SKM-1 (cell line): ENCODE data around the gene OR5AR1.
"Not testable (repeated sequence)": the region's sequence is repeated elsewhere in the genome, so short reads cannot be mapped to it uniquely, and the experiment has no call there.

Experiments used
- DNase-seq: peaks from one replicate; lab custom pipeline; 2025; ENCODE audit not compliant: unreplicated experiment; lab: John Stamatoyannopoulos, UW

The OR5AR1 gene

GRCh38 chr11:56663386-56663785 is at the start of gene OR5AR1:
TSS of gene OR5AR1 (plus strand) at chr11:56663686. CDS start at chr11:56663686, 0 bp downstream.
- no peak for DNase-seq

DNA sequence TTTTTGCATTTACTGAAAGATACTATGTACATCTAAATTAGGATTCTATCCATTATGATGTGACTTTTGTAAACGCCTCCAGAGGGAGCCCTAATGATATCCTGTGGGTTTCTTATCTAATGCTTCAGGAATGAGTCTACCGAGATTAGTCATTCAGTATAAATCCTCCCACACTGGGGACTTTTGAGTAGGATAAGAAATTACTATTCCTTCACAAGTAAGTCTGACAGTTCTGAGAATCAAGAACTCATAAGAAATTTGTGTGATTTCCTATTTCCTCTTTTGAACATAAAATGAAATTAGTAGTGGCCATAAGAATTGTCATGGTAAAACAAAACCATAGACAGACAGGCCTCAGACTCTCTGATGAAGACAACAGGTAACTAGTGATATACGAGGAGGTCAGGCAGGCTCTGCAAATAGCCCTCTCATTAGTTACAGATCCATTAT is 38.8 kb upstream of the OR5AR1 start:
- peak; percentile 12 for DNase-seq

DNA sequence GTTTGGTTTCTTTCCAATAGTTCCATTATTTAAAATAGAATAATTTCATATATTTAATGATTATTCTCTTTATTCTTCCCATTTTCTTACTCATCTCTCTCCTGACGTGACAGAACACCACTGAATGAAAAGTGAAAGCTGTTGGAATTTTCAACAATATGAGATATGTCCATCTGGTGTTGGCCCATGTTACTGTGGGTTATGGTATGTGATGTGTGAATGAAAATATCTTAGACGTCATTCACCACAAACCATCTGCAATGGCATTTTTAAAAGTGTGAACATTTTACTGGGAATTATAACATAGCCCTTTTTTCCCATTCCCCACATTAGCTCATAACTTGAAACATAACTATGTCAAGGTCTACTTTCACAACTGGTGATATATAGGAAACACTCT is 37.5 kb upstream of the OR5AR1 start:
- DNase-seq = no peak

DNA sequence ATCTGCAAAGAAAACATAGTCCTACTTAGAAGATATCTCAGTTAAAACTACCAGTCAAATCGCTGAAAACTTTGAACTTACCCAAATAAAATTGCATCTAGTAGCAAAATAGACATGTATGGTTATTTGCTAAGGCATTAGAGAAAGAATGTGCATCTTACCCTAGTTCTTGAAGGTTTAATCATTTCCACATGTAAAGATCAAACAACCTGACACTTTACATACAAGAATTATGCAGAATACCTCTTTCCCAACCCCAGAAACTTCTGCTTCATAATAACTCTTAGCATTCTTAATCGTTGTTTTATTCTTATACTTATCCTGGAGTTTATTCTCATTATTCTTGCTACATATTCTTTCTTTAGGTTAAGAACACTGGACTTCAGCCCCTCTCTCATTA is 31.2 kb upstream of the OR5AR1 start:
- no peak for DNase-seq

DNA sequence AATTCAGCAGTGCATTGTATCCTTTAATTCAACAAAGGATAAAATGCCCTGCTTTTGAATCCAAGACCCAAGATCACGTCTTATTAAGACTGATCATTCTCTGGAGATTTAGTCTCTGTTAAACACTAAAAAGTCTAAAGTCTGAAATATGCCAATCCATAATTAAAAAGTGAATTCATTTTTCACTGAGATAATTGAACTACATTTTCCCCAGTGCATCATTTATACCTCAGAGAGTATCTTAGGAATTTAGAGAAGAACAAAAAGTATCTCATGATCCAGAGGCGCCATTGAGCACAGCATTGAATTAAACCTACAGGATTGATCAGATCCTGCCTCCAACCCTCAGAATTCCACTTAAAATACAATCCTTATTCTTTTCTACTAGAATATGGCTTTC is 26.6 kb upstream of the OR5AR1 start:
- no peak for DNase-seq

DNA sequence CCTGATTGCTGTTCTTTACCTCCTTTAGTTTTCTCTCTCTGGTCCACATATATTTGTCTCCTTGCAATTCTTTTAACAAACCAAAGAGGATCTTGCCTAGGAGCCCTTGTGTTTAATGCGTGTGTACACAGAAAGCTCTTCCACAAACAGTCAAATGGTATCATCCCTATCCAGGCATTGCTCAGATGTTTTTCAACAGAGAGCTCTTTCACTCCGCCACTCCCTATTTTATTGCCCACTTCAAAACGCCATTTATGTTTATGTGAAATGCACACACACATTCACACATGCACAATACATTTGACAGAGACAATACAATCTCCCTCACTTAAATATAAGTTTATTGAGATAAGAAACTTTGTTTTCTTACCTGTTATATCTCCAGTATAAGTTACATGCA is 26.0 kb upstream of the OR5AR1 start:
- no peak for DNase-seq

- no peak for DNase-seq
These were observed 21.1 kb upstream of the OR5AR1 start, which contains the start of gene OR5AP2 for GRCh38 chr11:56642339-56642738. TSS of gene OR5AP2 (minus strand) at chr11:56642439. CDS start at chr11:56642439, 0 bp downstream.

DNA sequence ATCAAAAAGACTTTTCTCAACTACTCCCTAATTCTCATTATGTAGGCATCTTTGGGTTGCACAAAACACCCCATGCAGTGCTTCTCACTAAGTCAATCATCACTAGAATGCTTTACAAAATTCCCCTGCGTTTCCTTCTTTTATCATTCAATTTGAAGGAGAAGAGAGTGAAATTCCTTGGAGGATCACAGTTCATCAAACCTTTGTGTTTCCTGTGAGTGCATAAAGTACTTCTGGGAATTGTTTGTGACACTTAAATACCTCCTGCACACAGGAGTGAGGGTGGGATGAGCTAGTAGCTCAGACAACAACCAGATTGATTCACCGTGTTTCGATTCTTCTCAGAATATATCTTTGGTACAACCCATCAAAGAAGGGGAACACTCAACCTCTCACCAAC is 3.7 kb upstream of the OR5AR1 start:
- DNase-seq = no peak

- no peak for DNase-seq
These were observed 7.5 kb downstream of the OR5AR1 start for GRCh38 chr11:56670984-56671383.

DNA sequence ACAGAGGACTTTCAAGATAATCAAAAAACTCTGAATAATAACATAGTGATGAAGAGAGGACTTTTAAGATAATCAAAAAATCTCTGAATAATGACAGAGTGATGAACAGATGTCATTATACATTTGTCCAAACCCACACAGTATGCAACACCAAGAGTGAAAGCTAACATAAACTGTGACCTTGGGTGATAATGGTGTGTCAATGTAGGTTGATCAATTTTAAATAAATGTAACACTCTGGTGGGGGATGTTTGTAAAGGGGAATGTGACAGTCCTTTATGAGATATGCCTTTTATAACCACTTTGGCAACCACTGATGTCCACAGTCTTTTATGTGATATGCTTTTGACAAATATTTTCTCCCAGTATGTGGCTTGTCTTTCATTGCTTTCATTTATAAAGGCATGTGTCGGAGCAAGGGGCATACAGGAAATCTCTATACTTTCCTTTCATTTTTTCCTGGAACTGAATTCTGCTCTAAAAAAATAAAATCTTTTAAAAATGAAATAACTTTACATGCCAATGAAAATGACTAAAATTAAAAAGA is 25.1 kb downstream of the OR5AR1 start:
- no peak for DNase-seq

DNA sequence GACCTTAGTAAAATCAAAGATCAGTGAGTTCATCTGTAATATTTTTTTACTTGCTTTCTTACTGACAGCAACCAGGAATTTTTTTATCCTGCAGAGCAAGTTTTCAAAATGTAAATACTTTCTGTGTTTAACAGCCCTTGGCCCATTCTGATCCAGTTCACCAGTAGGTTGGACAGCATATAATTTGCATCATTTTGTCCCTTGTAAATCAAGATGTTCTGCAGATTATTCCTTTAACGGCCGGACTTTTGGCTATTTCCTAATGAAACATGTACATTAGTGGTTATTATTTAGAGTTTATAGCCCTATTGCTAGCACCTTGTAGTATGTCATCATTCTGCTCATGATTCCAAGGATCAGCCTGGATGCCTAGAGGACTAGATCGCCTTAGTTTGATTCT is 27.7 kb downstream of the OR5AR1 start:
- not testable (repeated sequence) for DNase-seq

DNA sequence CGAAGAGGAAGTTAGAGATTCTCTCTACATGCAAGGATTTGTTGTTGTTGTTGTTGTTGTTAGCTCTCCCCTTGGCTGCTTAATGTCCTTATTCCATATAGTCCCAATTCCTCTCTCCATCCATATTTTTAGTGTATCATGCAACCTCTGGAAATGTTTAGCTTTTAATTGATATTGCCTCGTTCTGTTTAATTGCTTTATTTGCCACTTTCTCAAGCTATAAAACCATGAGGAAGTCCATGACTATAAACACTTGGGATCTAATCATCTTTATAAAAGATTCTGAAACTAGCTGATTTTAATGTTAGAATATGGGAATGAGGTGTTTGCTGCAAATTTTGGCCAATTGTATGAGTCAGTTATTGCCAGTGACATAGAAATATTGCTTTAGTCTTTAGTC is 29.9 kb downstream of the OR5AR1 start:
- DNase-seq = no peak

DNA sequence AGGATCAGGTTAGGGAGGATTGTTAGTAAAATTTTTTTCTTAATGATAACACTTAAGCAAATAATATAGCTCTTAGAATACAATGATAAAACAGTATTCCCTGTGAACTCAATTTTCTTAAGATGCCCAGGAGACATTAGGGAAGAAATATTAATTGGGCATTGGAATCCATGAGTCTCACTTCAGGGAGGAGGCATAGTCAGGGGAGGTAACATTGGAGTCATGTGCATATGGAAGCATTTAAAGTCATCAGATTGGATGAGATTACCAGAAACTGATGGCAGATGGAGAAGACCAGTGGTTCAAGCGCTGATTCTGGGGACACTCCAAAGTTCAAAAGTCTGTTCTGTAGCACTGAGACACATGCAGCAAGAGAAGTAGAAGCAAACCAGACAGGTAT is 35.3 kb downstream of the OR5AR1 start, which contains the start of gene OR9G1:
OR9G1 (plus strand) TSS at position 301 of the 400 bp plus-strand sequence. CDS start 1,293 bp downstream, outside the sequence.
- DNase-seq = no peak

DNA sequence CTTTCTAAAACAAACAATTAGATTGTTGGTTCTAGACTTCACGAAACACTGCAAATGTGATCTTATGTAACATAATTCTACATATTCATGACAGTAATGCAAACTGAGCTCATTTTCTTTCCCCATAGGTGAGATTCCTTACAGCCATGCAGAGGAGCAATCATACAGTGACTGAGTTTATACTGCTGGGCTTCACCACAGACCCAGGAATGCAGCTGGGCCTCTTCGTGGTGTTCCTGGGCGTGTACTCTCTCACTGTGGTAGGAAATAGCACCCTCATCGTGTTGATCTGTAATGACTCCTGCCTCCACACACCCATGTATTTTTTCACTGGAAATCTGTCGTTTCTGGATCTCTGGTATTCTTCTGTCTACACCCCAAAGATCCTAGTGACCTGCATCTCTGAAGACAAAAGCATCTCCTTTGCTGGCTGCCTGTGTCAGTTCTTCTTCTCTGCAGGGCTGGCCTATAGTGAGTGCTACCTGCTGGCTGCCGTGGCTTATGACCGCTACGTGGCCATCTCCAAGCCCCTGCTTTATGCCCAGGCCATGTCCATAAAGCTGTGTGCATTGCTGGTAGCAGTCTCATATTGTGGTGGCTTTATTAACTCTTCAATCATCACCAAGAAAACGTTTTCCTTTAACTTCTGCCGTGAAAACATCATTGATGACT is 36.9 kb downstream of the OR5AR1 start:
- no peak for DNase-seq

DNA sequence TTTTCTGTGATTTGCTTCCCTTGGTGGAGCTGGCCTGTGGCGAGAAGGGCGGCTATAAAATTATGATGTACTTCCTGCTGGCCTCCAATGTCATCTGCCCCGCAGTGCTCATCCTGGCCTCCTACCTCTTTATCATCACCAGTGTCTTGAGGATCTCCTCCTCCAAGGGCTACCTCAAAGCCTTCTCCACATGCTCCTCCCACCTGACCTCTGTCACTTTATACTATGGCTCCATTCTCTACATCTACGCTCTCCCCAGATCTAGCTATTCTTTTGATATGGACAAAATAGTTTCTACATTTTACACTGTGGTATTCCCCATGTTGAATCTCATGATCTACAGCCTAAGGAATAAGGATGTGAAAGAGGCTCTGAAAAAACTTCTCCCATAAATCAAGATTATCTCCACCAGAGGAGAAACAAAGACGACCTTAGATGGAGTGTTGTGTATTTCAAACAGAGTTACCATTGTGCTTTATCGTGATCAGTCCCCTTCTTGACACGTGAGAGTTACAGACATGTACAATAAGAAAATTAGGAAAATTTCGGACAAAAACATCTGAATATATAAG is 37.5 kb downstream of the OR5AR1 start:
- DNase-seq = no peak

DNA sequence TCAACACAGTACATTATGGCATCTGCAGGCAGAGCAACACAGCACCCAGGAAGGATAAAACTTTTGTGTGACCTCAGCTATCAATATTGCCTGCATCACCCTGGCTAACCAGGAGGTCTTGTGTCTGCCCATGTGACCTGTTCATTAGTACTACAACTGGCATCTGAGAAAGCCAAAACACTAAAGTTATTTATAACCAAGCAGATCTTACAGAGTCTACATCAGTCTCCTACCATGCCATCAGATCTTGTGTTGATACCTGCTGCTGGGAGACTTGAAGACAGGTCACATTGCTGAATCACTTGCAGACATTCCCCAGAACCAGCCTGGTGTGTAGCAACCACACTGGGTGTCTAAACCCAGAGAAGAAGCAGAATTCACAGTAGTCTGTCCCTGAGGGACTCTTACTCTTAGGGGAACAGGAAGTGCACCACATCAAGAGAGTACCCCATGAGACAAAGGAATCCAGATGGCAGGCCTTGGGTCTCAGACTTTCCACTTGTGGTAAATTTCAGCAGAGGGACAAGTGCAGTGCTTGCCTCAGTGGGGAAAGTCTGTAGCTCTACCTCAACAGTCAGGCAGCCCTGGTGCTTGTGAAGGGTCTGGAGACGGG is 42.4 kb downstream of the OR5AR1 start:
- DNase-seq = no peak

DNA sequence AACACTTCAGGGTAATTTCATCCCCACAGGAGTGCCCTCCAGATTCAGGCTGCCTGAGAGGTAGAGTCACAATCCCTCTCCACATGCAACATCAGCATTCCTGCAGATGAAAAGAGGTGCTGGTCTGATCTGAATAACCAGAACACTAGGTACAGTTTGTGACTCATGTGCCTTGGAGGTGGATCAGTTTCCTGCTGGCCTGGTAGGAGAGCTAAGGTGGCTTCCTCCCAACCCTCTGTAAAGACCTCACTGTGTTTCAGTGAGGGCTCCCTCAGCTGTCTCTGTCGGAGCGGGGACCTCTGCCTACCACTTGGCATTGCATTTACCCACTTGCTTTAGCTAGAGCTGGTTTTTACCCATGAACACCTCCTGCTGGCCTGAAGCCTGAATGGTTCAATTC is 43.0 kb downstream of the OR5AR1 start:
- no peak for DNase-seq

- no peak for DNase-seq
These were observed 50.7 kb downstream of the OR5AR1 start for GRCh38 chr11:56714206-56714605.
